Subcutaneous adipose tissue (tissue), 4 donors: ENCODE measurements around the gene TMEM9B. TPM values are rescaled to one million over a fixed set of nuclear protein-coding genes. Genes with fewer than 3 reads are reported as not detected.

Source experiments
- CTCF ChIP-seq: fragments of 450-650 bp; IDR thresholded peaks from one replicate; pipeline ENCODE4 v1.5.1; 2016; ENCODE audit warnings: low read depth, mild to moderate bottlenecking, control low read depth, antibody characterized with exemption, moderate library complexity
- total RNA-seq, 4 donors: library from RNA; depleted of rRNA; stranded (reverse); fragments of >200 nt; gene quantifications; one replicate each; pipeline ENCODE4 v1.1.0, GENCODE V29; 2016

The TMEM9B gene
- total RNA-seq, 4 donors from 2014 or later = 37.1 to 56.8 (median 47.0) TPM

GRCh38 chr11:8963569-8964323, 496 bp downstream of the TMEM9B start:
- no peak for TF ChIP-seq CTCF

GRCh38 chr11:8962841-8963240, 1.4 kb downstream of the TMEM9B start:
- TF ChIP-seq CTCF = no peak

- TF ChIP-seq CTCF = no peak
These were observed 2.8 kb downstream of the TMEM9B start for GRCh38 chr11:8961401-8961800.

GRCh38 chr11:8959546-8960166, 4.6 kb downstream of the TMEM9B start:
- no peak for TF ChIP-seq CTCF

- no peak for TF ChIP-seq CTCF
These were observed 7.4 kb downstream of the TMEM9B start for GRCh38 chr11:8956860-8957259.

GRCh38 chr11:8948886-8949285, 15.4 kb downstream of the TMEM9B start:
- no peak for TF ChIP-seq CTCF

GRCh38 chr11:8947230-8947943, 16.9 kb downstream of the TMEM9B start:
- no peak for TF ChIP-seq CTCF
